IPS DF 6.9 (cell line): Measurements from ENCODE around the gene IL37.

Experiments used
- DNase-seq: peaks from one replicate; pipeline ENCODE4 v3.0.0-alpha.2; 2013; ENCODE audit warnings: low read depth, low spot score
- H3K27ac ChIP-seq: one replicate; pipeline ENCODE4 v1.5.1; 2013; ENCODE audit warnings: low read length, control low read depth
- H3K27me3 ChIP-seq: 2 replicates; pipeline ENCODE4 v1.6.1; 2013; ENCODE audit warnings: mild to moderate bottlenecking, low read length; ENCODE audit not compliant: control insufficient read depth, insufficient read depth
- H3K36me3 ChIP-seq: 2 replicates; pipeline ENCODE4 v1.6.1; 2013; ENCODE audit warnings: low read length; ENCODE audit not compliant: control insufficient read depth, insufficient read depth
- H3K4me1 ChIP-seq: 2 replicates; pipeline ENCODE4 v1.6.1; 2013; ENCODE audit warnings: low read length; ENCODE audit not compliant: control insufficient read depth, insufficient read depth
- H3K4me3 ChIP-seq: 2 replicates; pipeline ENCODE4 v1.5.1; 2013; ENCODE audit warnings: mild to moderate bottlenecking, low read length
- H3K9me3 ChIP-seq: 2 replicates; pipeline ENCODE4 v1.6.1; 2013; ENCODE audit warnings: low read length, inconsistent platforms; ENCODE audit not compliant: control insufficient read depth, insufficient read depth
- WGBS: extraction: QIAGEN DNeasy Blood & Tissue Kit; methylation state at CpG from one replicate; pipeline ENCODE4 v1.1.7; 2013; ENCODE audit warnings: mixed read lengths, missing lambda C conversion rate; ENCODE audit not compliant: insufficient read length, insufficient coverage; 5-methylcytosine and 5-hydroxymethylcytosine counted together

The IL37 gene

DNA sequence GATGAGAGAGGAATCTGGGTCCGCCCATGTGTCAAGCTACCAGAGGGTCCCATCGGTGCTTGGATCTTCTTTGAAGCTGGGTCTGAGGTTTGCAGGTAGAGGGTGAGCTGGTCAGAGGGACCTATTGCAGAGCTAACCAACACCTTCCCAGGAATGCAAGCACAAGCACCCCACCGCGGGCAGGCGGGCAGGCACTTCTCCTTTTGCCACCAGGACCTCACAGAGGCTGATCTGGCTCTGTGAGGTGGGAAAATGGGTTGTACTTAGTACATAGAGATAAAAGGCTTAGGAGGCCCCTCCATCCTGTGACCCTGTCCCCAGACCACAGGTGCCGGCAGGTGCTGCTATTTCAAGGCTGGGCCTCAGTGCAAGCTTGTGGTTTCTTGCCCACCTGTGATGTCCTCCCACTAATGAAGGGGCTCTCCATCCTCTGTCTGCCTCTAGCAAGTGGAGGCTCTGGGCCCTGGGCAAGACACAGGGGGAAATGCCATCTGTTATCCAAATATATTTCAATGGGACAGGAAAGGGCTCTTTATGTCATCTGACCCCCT, 31.4 kb upstream of the IL37 start:
- H3K4me3 ChIP-seq, result no peak overlapping the region
- no peaks in the 10 kb centered on the region for H3K36me3 ChIP-seq
- no CpG with 5 or more reads among the region's 6 CpGs for WGBS
- no peaks in the 10 kb centered on the region for H3K4me1 ChIP-seq
- no peak overlapping the region for H3K27ac ChIP-seq
- H3K9me3 ChIP-seq, result no peaks in the 10 kb centered on the region
- no peaks in the 10 kb centered on the region for H3K27me3 ChIP-seq
- DNase-seq, result no peak

DNA sequence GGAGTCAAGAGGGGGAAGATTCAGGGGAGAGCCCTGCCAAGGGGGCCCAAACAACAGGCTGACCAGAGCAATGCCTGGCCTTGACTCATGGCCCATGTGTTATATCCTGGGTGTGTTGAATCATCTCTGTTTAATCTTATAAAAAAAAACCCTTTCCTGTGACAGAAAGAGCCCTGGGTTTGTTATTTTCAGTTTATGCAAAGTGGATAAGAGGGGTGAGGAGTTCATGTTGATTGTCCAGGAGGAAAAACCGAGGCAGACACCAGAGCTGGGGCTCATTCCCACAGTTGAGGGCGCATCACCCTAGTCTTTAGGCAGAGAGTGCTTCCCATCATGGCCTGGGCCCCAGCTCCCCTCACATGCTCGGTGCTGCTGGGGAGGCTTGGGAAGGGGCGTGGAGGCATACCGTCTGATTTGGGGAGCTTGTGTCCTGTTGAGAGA, 30.9 kb upstream of the IL37 start:
- no peak for DNase-seq
- no peak overlapping the region for H3K4me3 ChIP-seq
- no peaks in the 10 kb centered on the region for H3K36me3 ChIP-seq
- H3K4me1 ChIP-seq, result no peaks in the 10 kb centered on the region
- WGBS, result no CpG with 5 or more reads among the region's 5 CpGs
- H3K27ac ChIP-seq, result no peak overlapping the region
- no peaks in the 10 kb centered on the region for H3K27me3 ChIP-seq
- H3K9me3 ChIP-seq, result no peaks in the 10 kb centered on the region

GRCh38 chr2:112880696-112881095, 30.3 kb upstream of the IL37 start:
- no peak for DNase-seq
- Histone ChIP-seq H3K27ac (no peak overlapping the region), H3K9me3 (no peaks in the 10 kb centered on the region), H3K4me3 (no peak overlapping the region), H3K4me1 (no peaks in the 10 kb centered on the region), H3K36me3 (no peaks in the 10 kb centered on the region), H3K27me3 (no peaks in the 10 kb centered on the region)
- WGBS, result no CpG with 5 or more reads among the region's 7 CpGs

GRCh38 chr2:112881217-112881985, 29.6 kb upstream of the IL37 start:
- H3K4me1 ChIP-seq, result no peaks in the 10 kb centered on the region
- H3K27ac ChIP-seq, result no peak overlapping the region
- H3K9me3 ChIP-seq, result no peaks in the 10 kb centered on the region
- WGBS, result no CpG with 5 or more reads among the region's 5 CpGs
- H3K4me3 ChIP-seq, result no peak overlapping the region
- no peak for DNase-seq
- no peaks in the 10 kb centered on the region for H3K36me3 ChIP-seq
- no peaks in the 10 kb centered on the region; the same call in 1 of the 2 replicates for H3K27me3 ChIP-seq

GRCh38 chr2:112883669-112884068, 27.3 kb upstream of the IL37 start:
- Histone ChIP-seq H3K27me3 (no peaks in the 10 kb centered on the region; the same call in 1 of the 2 replicates), H3K4me3 (no peak overlapping the region), H3K36me3 (no peaks in the 10 kb centered on the region), H3K27ac (no peak overlapping the region), H3K4me1 (no peaks in the 10 kb centered on the region), H3K9me3 (no peaks in the 10 kb centered on the region)
- no peak for DNase-seq
- no CpG with 5 or more reads among the region's 2 CpGs for WGBS

DNA sequence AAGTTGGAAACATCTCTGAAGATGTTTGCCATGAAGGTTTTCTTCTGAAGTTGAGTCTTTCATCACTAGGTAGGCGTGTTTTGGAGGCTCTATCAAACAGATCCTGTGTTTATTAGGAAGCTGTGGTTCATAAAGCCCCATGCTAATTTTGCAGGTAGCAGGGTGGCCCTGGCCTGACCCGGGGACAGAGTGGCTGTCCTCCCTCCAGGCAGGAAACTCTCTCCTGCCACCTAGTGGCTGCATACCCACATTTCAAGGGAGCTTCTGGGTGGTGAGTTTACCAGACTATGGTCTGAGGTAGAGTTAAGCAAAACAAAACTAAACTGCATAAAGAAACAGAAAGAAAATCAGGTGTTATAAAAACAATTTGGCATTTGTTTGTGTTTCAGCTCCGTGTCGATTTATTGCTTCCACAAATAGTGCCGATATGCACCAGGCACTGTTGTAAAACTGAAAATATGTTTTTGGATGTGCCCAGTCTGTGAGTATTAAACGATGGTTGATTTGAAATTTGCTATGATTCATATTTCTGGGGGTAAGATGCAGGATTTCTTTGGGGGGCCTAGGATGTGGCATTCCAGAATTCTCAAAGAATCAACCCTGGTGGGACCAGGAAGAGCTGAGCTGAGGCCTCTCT, 26.0 kb upstream of the IL37 start:
- H3K4me3 ChIP-seq, result no peak overlapping the region
- H3K36me3 ChIP-seq, result no peaks in the 10 kb centered on the region
- no peak overlapping the region for H3K27ac ChIP-seq
- no peaks in the 10 kb centered on the region for H3K4me1 ChIP-seq
- no CpG with 5 or more reads among the region's 6 CpGs for WGBS
- H3K27me3 ChIP-seq, result no peaks in the 10 kb centered on the region; the same call in 1 of the 2 replicates
- peak; percentile 63 for DNase-seq
- H3K9me3 ChIP-seq, result no peaks in the 10 kb centered on the region

DNA sequence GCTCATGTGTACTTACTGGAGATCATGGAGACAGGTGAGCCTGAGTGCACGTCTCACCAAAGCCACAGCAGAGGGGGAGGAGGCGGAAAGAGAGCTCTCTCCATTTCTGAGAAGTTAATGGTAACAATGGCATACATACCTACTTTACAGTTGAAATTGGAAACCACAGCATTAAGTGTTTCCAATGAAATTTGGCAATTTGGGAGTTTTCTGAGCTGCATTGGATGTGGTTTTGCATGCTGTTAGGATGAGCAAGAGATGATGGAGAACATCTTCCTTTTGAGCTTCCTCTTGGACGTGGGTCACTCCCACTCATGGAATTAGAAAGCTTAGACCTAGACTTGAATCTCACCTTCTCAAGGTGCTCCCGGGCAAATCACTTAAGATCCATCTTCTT, 25.5 kb upstream of the IL37 start:
- WGBS, result no CpG with 5 or more reads among the region's 4 CpGs
- DNase-seq, result no peak
- no peak overlapping the region for H3K4me3 ChIP-seq
- no peaks in the 10 kb centered on the region for H3K9me3 ChIP-seq
- H3K27me3 ChIP-seq, result no peaks in the 10 kb centered on the region; the same call in 1 of the 2 replicates
- no peaks in the 10 kb centered on the region for H3K4me1 ChIP-seq
- H3K27ac ChIP-seq, result no peak overlapping the region
- no peaks in the 10 kb centered on the region for H3K36me3 ChIP-seq

- Histone ChIP-seq H3K36me3 (no peaks in the 10 kb centered on the region), H3K27me3 (no peaks in the 10 kb centered on the region; the same call in 1 of the 2 replicates), H3K4me3 (no peak overlapping the region), H3K9me3 (no peaks in the 10 kb centered on the region), H3K27ac (no peak overlapping the region), H3K4me1 (no peaks in the 10 kb centered on the region)
- no peak for DNase-seq
- WGBS, result no CpG with 5 or more reads among the region's 2 CpGs
These were observed 24.7 kb upstream of the IL37 start for GRCh38 chr2:112886291-112886690.

DNA sequence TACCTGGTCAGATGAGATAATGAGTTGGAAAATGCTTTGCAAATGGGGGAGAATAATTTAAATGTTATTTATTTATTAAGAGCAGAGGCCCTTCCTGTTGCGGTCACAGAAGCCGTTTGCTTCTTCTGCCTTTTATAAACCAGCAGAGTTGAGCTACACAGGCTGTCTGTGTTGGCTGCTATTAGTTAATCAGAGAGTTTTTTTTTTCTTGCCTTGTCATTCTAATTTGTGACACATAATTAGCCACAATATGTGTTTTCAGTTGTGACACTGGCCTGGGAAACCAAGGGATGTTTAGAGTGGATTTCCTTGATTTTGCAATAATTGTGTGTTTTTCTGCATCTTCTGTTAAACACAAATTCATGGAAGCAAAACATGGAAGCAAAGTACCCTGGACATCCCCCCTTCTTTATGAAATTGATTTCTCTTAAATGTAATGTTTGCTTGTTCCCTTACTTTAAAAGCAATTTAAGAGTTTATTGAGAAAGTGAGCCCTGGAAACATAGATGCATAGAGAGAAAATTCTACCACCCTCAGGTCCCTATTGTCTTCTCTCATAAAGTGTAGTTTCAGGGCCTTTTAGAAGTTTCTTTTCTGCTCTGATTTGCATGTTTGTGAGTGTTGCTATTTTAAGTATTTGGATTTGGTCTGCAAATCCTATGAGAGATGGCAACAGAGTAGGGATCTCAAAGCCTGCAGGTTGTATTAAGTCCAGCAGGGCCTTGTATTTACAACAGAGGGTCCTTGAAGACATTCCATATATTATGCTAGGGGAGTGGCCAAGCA, 22.8 kb upstream of the IL37 start:
- no peak for DNase-seq
- no peaks in the 10 kb centered on the region for H3K4me1 ChIP-seq
- H3K4me3 ChIP-seq, result no peak overlapping the region
- no peak overlapping the region for H3K27ac ChIP-seq
- no CpG with 5 or more reads among the region's 2 CpGs for WGBS
- H3K27me3 ChIP-seq, result no peaks in the 10 kb centered on the region; the same call in 1 of the 2 replicates
- H3K36me3 ChIP-seq, result no peaks in the 10 kb centered on the region
- H3K9me3 ChIP-seq, result no peaks in the 10 kb centered on the region

- Histone ChIP-seq H3K9me3 (no peaks in the 10 kb centered on the region), H3K4me3 (no peak overlapping the region), H3K4me1 (no peaks in the 10 kb centered on the region), H3K27me3 (no peaks in the 10 kb centered on the region; the same call in 1 of the 2 replicates), H3K27ac (no peak overlapping the region), H3K36me3 (no peaks in the 10 kb centered on the region)
- DNase-seq, result no peak
- WGBS, result no CpG with 5 or more reads among the region's 1 CpG
These were observed 21.0 kb upstream of the IL37 start for GRCh38 chr2:112889976-112890375.
